H9 (cell line): Measurements from ENCODE around the gene MIPEP. TPM values are rescaled to one million over a fixed set of nuclear protein-coding genes. Genes with fewer than 3 reads are reported as not detected.

Experiments used
- DNase-seq: peaks from one replicate; pipeline ENCODE4 v3.0.0-alpha.2; 2017
- H2AFZ ChIP-seq: one replicate; pipeline ENCODE4 v1.6.1; 2013; ENCODE audit warnings: mild to moderate bottlenecking, low read length, control low read depth, moderate library complexity
- H2AK5ac ChIP-seq: 2 replicates; pipeline ENCODE4 v1.6.1; 2013; ENCODE audit warnings: low read length, control low read depth, mixed read lengths; ENCODE audit not compliant: insufficient read length
- H2BK120ac ChIP-seq: one replicate; pipeline ENCODE4 v1.6.1; 2013; ENCODE audit warnings: low read depth, mild to moderate bottlenecking, low read length, control low read depth, inconsistent platforms; ENCODE audit not compliant: poor library complexity, severe bottlenecking
- H2BK12ac ChIP-seq: 2 replicates; pipeline ENCODE4 v1.6.1; 2013; ENCODE audit warnings: low read length, control low read depth, mixed read lengths, low read depth; ENCODE audit not compliant: insufficient read length
- H2BK15ac ChIP-seq: 2 replicates; pipeline ENCODE4 v1.6.1; 2013; ENCODE audit warnings: low read depth, low read length, control low read depth
- H2BK20ac ChIP-seq: one replicate; pipeline ENCODE4 v1.6.1; 2013; ENCODE audit warnings: low read depth, mild to moderate bottlenecking, low read length, control low read depth, inconsistent platforms; ENCODE audit not compliant: poor library complexity, severe bottlenecking
- H2BK5ac ChIP-seq: 2 replicates; pipeline ENCODE4 v1.6.1; 2013; ENCODE audit warnings: low read length, control low read depth, mixed read lengths; ENCODE audit not compliant: insufficient read length
- H3K14ac ChIP-seq: 2 replicates; pipeline ENCODE4 v1.6.1; 2013; ENCODE audit warnings: low read length, control low read depth; ENCODE audit not compliant: insufficient read depth
- H3K18ac ChIP-seq: 2 replicates; pipeline ENCODE4 v1.6.1; 2013; ENCODE audit warnings: low read depth, mild to moderate bottlenecking, mixed read lengths, low read length, control low read depth; ENCODE audit not compliant: insufficient read length
- H3K23ac ChIP-seq: 2 replicates; pipeline ENCODE4 v1.6.1; 2013; ENCODE audit warnings: low read length, control low read depth, mixed read lengths, low read depth; ENCODE audit not compliant: insufficient read length
- H3K23me2 ChIP-seq: 2 replicates; pipeline ENCODE4 v1.6.1; 2013; ENCODE audit warnings: low read depth, mild to moderate bottlenecking, mixed read lengths, low read length, control low read depth; ENCODE audit not compliant: insufficient read length, poor library complexity, severe bottlenecking
- H3K27ac ChIP-seq: 2 replicates; pipeline ENCODE4 v1.5.1; 2013; ENCODE audit warnings: low read length, control low read depth, mixed read lengths, low read depth; ENCODE audit not compliant: insufficient read length
- H3K27me3 ChIP-seq: 2 replicates; pipeline ENCODE4 v1.6.1; 2013; ENCODE audit warnings: low read length, control low read depth, inconsistent platforms; ENCODE audit not compliant: insufficient read depth
- H3K4ac ChIP-seq: 2 replicates; pipeline ENCODE4 v1.6.1; 2013; ENCODE audit warnings: low read depth, mild to moderate bottlenecking, control low read depth, inconsistent platforms, low read length, moderate library complexity
- H3K4me1 ChIP-seq: 2 replicates; pipeline ENCODE4 v1.6.1; 2013; ENCODE audit warnings: low read length, control low read depth, inconsistent platforms; ENCODE audit not compliant: insufficient read depth
- H3K4me2 ChIP-seq: 2 replicates; pipeline ENCODE4 v1.6.1; 2013; ENCODE audit warnings: low read length, control low read depth, mixed read lengths; ENCODE audit not compliant: insufficient read length, insufficient read depth
- H3K56ac ChIP-seq: 2 replicates; pipeline ENCODE4 v1.6.1; 2013; ENCODE audit warnings: low read depth, mild to moderate bottlenecking, mixed read lengths, low read length, control low read depth; ENCODE audit not compliant: insufficient read length
- H3K79me1 ChIP-seq: 2 replicates; pipeline ENCODE4 v1.6.1; 2013; ENCODE audit warnings: low read depth, mild to moderate bottlenecking, moderate library complexity, low read length, control low read depth, inconsistent platforms; ENCODE audit not compliant: insufficient read depth, poor library complexity, severe bottlenecking
- H3K79me2 ChIP-seq: 2 replicates; pipeline ENCODE4 v1.6.1; 2013; ENCODE audit warnings: low read length, control low read depth, inconsistent platforms; ENCODE audit not compliant: insufficient read depth
- H3K9ac ChIP-seq: 2 replicates; pipeline ENCODE4 v1.6.1; 2013; ENCODE audit warnings: low read length, control low read depth, mixed read lengths; ENCODE audit not compliant: insufficient read length; ENCODE audit errors: extremely low read depth
- H3K9me3 ChIP-seq: one replicate; pipeline ENCODE4 v1.6.1; 2013; ENCODE audit warnings: low read depth, low read length, inconsistent platforms; ENCODE audit not compliant: control insufficient read depth
- H3T11ph ChIP-seq: one replicate; pipeline ENCODE4 v1.6.1; 2013; ENCODE audit warnings: mild to moderate bottlenecking, low read length, control low read depth, inconsistent platforms
- H4K20me1 ChIP-seq: one replicate; pipeline ENCODE4 v1.6.1; 2013; ENCODE audit not compliant: control insufficient read depth, insufficient read length, insufficient read depth
- H4K5ac ChIP-seq: 2 replicates; pipeline ENCODE4 v1.6.1; 2013; ENCODE audit warnings: low read depth, mild to moderate bottlenecking, mixed read lengths, low read length, control low read depth; ENCODE audit not compliant: insufficient read length
- H4K8ac ChIP-seq: replicated peaks from 2 replicates; pipeline ENCODE4 v1.6.1; 2013; ENCODE audit warnings: low read length, control low read depth, mixed read lengths, low read depth; ENCODE audit not compliant: insufficient read length
- H4K91ac ChIP-seq: 2 replicates; pipeline ENCODE4 v1.6.1; 2013; ENCODE audit warnings: low read depth, mild to moderate bottlenecking, moderate library complexity, mixed read lengths, low read length, control low read depth; ENCODE audit not compliant: insufficient read length
- H3K27ac Mint-ChIP-seq, 3 experiments: 2 replicates in 2 of 3; 3 replicates in 1 of 3; pipeline ENCODE4 v1.8.0; 2020 to 2021; ENCODE audit warnings: mixed read lengths in 3 of 3, mild to moderate bottlenecking in 1 of 3, moderate library complexity in 1 of 3
- H3K27me3 Mint-ChIP-seq: 2 replicates; pipeline ENCODE4 v1.8.0; 2021; ENCODE audit warnings: low read depth, mild to moderate bottlenecking, moderate library complexity, mixed read lengths
- H3K36me3 Mint-ChIP-seq, 3 experiments: 2 replicates in 2 of 3; 3 replicates in 1 of 3; pipeline ENCODE4 v1.8.0; 2020 to 2021; ENCODE audit warnings: low read depth in 3 of 3, mixed read lengths in 3 of 3; ENCODE audit not compliant: insufficient read depth in 1 of 3
- H3K4me1 Mint-ChIP-seq, 2 experiments: 2 replicates each; pipeline ENCODE4 v1.8.0; 2020; ENCODE audit warnings: mixed read lengths in 2 of 2
- H3K4me3 Mint-ChIP-seq, 2 experiments: 2 replicates in 1 of 2; 3 replicates in 1 of 2; pipeline ENCODE4 v1.8.0; 2020 to 2021; ENCODE audit warnings: mild to moderate bottlenecking in 2 of 2, mixed read lengths in 2 of 2, moderate library complexity in 1 of 2
- H3K9me3 Mint-ChIP-seq, 2 experiments: 2 replicates in 1 of 2; 3 replicates in 1 of 2; pipeline ENCODE4 v1.8.0; 2020; ENCODE audit warnings: mild to moderate bottlenecking in 2 of 2, mixed read lengths in 2 of 2, moderate library complexity in 1 of 2
- WGBS: extraction: QIAGEN DNeasy Blood & Tissue Kit; methylation state at CpG from one replicate; pipeline ENCODE4 v1.1.7; 2013; ENCODE audit warnings: missing lambda C conversion rate, low lambda C conversion rate, mixed read lengths; ENCODE audit not compliant: insufficient read length; ENCODE audit errors: extremely low coverage; 5-methylcytosine and 5-hydroxymethylcytosine counted together
- total RNA-seq: library from RNA; stranded (reverse); gene quantifications from 2 replicates; pipeline ENCODE4 v1.2.1, GENCODE V29; 2021
- TF ChIP-seq, protein P1 (sequence below): fragments of 200-600 bp; sonication (generic); conservative IDR thresholded peaks from 3 replicates; pipeline ENCODE4 v1.8.0; 2021; ENCODE audit warnings: antibody characterized with exemption, mild to moderate bottlenecking

MIPEP gene
- total RNA-seq, 1 experiment from 2014 or later, result 18.5 TPM

DNA sequence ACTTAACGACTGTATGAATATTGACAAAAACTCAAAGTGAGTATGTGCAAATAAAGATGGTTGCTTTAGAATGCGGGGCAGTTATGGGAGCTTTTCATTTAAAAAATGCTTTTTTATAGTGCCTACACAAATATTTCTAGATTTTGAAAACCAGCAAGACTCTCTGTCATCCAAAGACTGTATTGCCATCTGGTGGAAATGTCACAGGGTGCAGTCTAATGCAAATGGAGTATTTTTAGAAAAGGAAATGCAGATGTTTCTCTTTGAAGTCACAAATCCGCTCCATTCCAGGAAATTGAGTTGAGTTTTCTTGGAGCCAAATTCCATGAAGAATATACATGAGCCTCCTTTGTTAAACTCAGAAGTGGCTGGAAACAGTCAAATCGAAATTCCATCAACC is 10.4 kb upstream of the MIPEP start:
- H3K27ac ChIP-seq, result no peak overlapping the region
- no peak overlapping the region for H4K5ac ChIP-seq
- no peak overlapping the region for H2AK5ac ChIP-seq
- Mint-ChIP-seq H3K27ac (no peak overlapping the region), H3K4me1 (peaks cover 3 to 7% of the 10 kb centered on the region in 2 experiments; a peak in 1 of 4 replicates), H3K9me3 (no peaks in the 10 kb centered on the region), H3K27me3 (no peaks in the 10 kb centered on the region; the same call in none of the 2 replicates), H3K36me3 (no peaks in the 10 kb centered on the region), H3K4me3 (no peak overlapping the region)
- no peak overlapping the region for H3K4ac ChIP-seq
- no peaks in the 10 kb centered on the region for H4K20me1 ChIP-seq
- H2BK15ac ChIP-seq, result no peak overlapping the region
- no peak overlapping the region for H3K23ac ChIP-seq
- no peak overlapping the region for H3K18ac ChIP-seq
- no peak for DNase-seq
- no peak overlapping the region for H2BK5ac ChIP-seq
- H3K23me2 ChIP-seq, result no peaks in the 10 kb centered on the region
- H3T11ph ChIP-seq, result no peak overlapping the region
- H4K8ac ChIP-seq, result no peak overlapping the region
- WGBS, result no CpG with 5 or more reads among the region's 4 CpGs
- TF ChIP-seq, protein P1, sequence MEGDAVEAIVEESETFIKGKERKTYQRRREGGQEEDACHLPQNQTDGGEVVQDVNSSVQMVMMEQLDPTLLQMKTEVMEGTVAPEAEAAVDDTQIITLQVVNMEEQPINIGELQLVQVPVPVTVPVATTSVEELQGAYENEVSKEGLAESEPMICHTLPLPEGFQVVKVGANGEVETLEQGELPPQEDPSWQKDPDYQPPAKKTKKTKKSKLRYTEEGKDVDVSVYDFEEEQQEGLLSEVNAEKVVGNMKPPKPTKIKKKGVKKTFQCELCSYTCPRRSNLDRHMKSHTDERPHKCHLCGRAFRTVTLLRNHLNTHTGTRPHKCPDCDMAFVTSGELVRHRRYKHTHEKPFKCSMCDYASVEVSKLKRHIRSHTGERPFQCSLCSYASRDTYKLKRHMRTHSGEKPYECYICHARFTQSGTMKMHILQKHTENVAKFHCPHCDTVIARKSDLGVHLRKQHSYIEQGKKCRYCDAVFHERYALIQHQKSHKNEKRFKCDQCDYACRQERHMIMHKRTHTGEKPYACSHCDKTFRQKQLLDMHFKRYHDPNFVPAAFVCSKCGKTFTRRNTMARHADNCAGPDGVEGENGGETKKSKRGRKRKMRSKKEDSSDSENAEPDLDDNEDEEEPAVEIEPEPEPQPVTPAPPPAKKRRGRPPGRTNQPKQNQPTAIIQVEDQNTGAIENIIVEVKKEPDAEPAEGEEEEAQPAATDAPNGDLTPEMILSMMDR, result peak; percentile 63
- no peaks in the 10 kb centered on the region for H3K4me1 ChIP-seq
- H2BK120ac ChIP-seq, result no peak overlapping the region
- no peak overlapping the region for H3K4me2 ChIP-seq
- no peak overlapping the region for H4K91ac ChIP-seq
- H2AFZ ChIP-seq, result no peak overlapping the region
- H2BK12ac ChIP-seq, result no peak overlapping the region
- no peak overlapping the region for H2BK20ac ChIP-seq
- H3K9me3 ChIP-seq, result no peaks in the 10 kb centered on the region
- H3K14ac ChIP-seq, result no peak overlapping the region
- no peaks in the 10 kb centered on the region for H3K79me2 ChIP-seq
- H3K27me3 ChIP-seq, result no peaks in the 10 kb centered on the region
- no peaks in the 10 kb centered on the region for H3K79me1 ChIP-seq
- no peak overlapping the region for H3K9ac ChIP-seq
- no peak overlapping the region for H3K56ac ChIP-seq
